Measurements from ENCODE around the gene PLXNA4. TPM values are rescaled to one million over a fixed set of nuclear protein-coding genes. Genes with fewer than 3 reads are reported as not detected.

The PLXNA4 gene
- total and polyA plus RNA-seq, 2 experiments from 2014 or later, result 1.9 to 4.8 TPM

DNA sequence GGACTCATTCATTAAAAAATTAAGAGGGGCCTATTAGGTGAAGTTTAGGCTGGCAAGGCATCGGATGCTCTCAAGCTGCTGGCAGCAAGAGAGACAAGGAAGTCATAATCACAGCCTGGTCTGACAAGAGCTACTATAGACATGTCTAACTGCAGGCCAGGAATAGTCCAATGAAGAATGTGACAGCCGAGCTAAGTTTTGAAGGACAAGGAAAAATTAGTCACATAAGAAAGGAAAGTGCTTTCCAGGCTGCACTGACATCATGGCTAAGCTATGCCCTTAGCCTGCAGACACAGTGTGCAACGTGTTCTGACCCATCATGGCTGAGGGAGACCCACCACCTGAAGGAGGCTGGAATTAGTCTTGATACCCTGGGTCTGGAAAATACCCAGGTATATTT is 281.1 kb downstream of the PLXNA4 start:
- H3K27me3 ChIP-seq, result no peaks in the 10 kb centered on the region
- no peak overlapping the region for H3K27ac ChIP-seq
- H3K4me2 ChIP-seq, result no peak overlapping the region
- 82% methylated on average over 3 of the region's 3 CpGs for WGBS (ENCODE audit: low lambda C conversion rate, missing lambda C conversion rate)
- H3K36me3 ChIP-seq (replicated peaks; ENCODE audit: insufficient read depth, low read depth), result no peaks in the 10 kb centered on the region
- no peaks in the 10 kb centered on the region for H4K20me1 ChIP-seq (ENCODE audit: insufficient read depth, poor library complexity, severe bottlenecking)
- no peaks in the 10 kb centered on the region for H3K79me2 ChIP-seq
- no peaks in the 10 kb centered on the region for H3K4me1 ChIP-seq (ENCODE audit: insufficient read depth)
- H3K9me2 ChIP-seq (replicated peaks; ENCODE audit: insufficient read depth), result no peaks in the 10 kb centered on the region
- H2AFZ ChIP-seq, result no peak overlapping the region
- no peak for DNase-seq (ENCODE audit: low spot score)
- H3K4me3 ChIP-seq, result no peak overlapping the region
- TF ChIP-seq EZH2 (IDR thresholded peaks at IDR 0.05; ENCODE audit: borderline replicate concordance) (no peak), EZH2phosphoT487 (IDR thresholded peaks at IDR 0.05; ENCODE audit: low read depth, severe bottlenecking, unreplicated experiment) (no peak)
- TF ChIP-seq, protein P1, sequence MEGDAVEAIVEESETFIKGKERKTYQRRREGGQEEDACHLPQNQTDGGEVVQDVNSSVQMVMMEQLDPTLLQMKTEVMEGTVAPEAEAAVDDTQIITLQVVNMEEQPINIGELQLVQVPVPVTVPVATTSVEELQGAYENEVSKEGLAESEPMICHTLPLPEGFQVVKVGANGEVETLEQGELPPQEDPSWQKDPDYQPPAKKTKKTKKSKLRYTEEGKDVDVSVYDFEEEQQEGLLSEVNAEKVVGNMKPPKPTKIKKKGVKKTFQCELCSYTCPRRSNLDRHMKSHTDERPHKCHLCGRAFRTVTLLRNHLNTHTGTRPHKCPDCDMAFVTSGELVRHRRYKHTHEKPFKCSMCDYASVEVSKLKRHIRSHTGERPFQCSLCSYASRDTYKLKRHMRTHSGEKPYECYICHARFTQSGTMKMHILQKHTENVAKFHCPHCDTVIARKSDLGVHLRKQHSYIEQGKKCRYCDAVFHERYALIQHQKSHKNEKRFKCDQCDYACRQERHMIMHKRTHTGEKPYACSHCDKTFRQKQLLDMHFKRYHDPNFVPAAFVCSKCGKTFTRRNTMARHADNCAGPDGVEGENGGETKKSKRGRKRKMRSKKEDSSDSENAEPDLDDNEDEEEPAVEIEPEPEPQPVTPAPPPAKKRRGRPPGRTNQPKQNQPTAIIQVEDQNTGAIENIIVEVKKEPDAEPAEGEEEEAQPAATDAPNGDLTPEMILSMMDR (IDR thresholded peaks at IDR 0.05; ENCODE audit: poor library complexity), result no peak
- no peaks in the 10 kb centered on the region for H3K9me3 ChIP-seq (ENCODE audit: low read depth)

DNA sequence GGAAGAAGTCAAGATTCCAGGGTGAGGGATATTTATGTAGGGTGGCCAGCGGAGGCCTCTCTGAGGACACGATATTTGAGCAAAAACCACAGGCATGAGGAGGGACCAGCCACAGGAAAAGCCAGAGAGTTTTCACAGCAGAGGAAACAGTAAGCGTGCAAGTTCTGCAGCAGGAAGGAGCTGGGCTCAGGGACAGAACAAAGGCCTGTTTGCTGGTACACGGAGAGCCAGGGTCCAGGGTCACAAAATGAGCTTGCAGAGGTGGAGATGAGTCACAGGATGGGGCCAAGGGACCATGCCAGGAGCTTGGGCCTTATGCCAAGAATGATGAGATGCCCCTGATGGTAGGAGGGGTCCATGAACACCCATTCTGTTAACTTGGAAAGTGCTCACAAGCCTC is 283.5 kb downstream of the PLXNA4 start:
- Histone ChIP-seq H3K4me1 (ENCODE audit: insufficient read depth) (no peaks in the 10 kb centered on the region), H2AFZ (no peak overlapping the region), H3K9me2 (replicated peaks; ENCODE audit: insufficient read depth) (no peaks in the 10 kb centered on the region), H4K20me1 (ENCODE audit: insufficient read depth, poor library complexity, severe bottlenecking) (no peaks in the 10 kb centered on the region), H3K9me3 (ENCODE audit: low read depth) (no peaks in the 10 kb centered on the region), H3K27ac (no peak overlapping the region), H3K4me2 (no peak overlapping the region), H3K27me3 (no peaks in the 10 kb centered on the region), H3K79me2 (no peaks in the 10 kb centered on the region), H3K36me3 (replicated peaks; ENCODE audit: insufficient read depth, low read depth) (no peaks in the 10 kb centered on the region), H3K4me3 (no peak overlapping the region)
- DNase-seq (ENCODE audit: low spot score), result no peak
- WGBS (ENCODE audit: low lambda C conversion rate, missing lambda C conversion rate), result 71% methylated on average over 4 of the region's 4 CpGs
- TF ChIP-seq EZH2 (IDR thresholded peaks at IDR 0.05; ENCODE audit: borderline replicate concordance) (no peak), EZH2phosphoT487 (IDR thresholded peaks at IDR 0.05; ENCODE audit: low read depth, severe bottlenecking, unreplicated experiment) (no peak)
- TF ChIP-seq, protein P1 (IDR thresholded peaks at IDR 0.05; ENCODE audit: poor library complexity), result no peak

GRCh38 chr7:132291481-132291880 is 284.8 kb downstream of the PLXNA4 start:
- TF ChIP-seq EZH2phosphoT487 (IDR thresholded peaks at IDR 0.05; ENCODE audit: low read depth, severe bottlenecking, unreplicated experiment), result no peak
- TF ChIP-seq, protein P1 (IDR thresholded peaks at IDR 0.05; ENCODE audit: poor library complexity), result no peak
- TF ChIP-seq EZH2 (IDR thresholded peaks at IDR 0.05; ENCODE audit: borderline replicate concordance), result no peak
- Histone ChIP-seq H3K9me2 (replicated peaks; ENCODE audit: insufficient read depth) (no peaks in the 10 kb centered on the region), H3K79me2 (no peaks in the 10 kb centered on the region), H3K9me3 (ENCODE audit: low read depth) (no peaks in the 10 kb centered on the region), H3K4me3 (no peak overlapping the region), H2AFZ (no peak overlapping the region), H4K20me1 (ENCODE audit: insufficient read depth, poor library complexity, severe bottlenecking) (no peaks in the 10 kb centered on the region), H3K27ac (no peak overlapping the region), H3K4me2 (no peak overlapping the region), H3K36me3 (replicated peaks; ENCODE audit: insufficient read depth, low read depth) (no peaks in the 10 kb centered on the region), H3K27me3 (no peaks in the 10 kb centered on the region), H3K4me1 (ENCODE audit: insufficient read depth) (no peaks in the 10 kb centered on the region)
- DNase-seq (ENCODE audit: low spot score), result no peak
- 93% methylated on average over 1 of the region's 1 CpG for WGBS (ENCODE audit: low lambda C conversion rate, missing lambda C conversion rate)

GRCh38 chr7:132290021-132290420 is 286.2 kb downstream of the PLXNA4 start:
- H3K79me2 ChIP-seq, result no peaks in the 10 kb centered on the region
- 80% methylated on average over 5 of the region's 5 CpGs for WGBS (ENCODE audit: low lambda C conversion rate, missing lambda C conversion rate)
- no peaks in the 10 kb centered on the region for H3K27me3 ChIP-seq
- H2AFZ ChIP-seq, result no peak overlapping the region
- no peaks in the 10 kb centered on the region for H3K4me1 ChIP-seq (ENCODE audit: insufficient read depth)
- no peak overlapping the region for H3K4me3 ChIP-seq
- no peak overlapping the region for H3K27ac ChIP-seq
- no peaks in the 10 kb centered on the region for H4K20me1 ChIP-seq (ENCODE audit: insufficient read depth, poor library complexity, severe bottlenecking)
- H3K4me2 ChIP-seq, result no peak overlapping the region
- H3K9me2 ChIP-seq (replicated peaks; ENCODE audit: insufficient read depth), result no peaks in the 10 kb centered on the region
- no peaks in the 10 kb centered on the region for H3K36me3 ChIP-seq (replicated peaks; ENCODE audit: insufficient read depth, low read depth)
- H3K9me3 ChIP-seq (ENCODE audit: low read depth), result no peaks in the 10 kb centered on the region
- TF ChIP-seq EZH2 (IDR thresholded peaks at IDR 0.05; ENCODE audit: borderline replicate concordance) (no peak), EZH2phosphoT487 (IDR thresholded peaks at IDR 0.05; ENCODE audit: low read depth, severe bottlenecking, unreplicated experiment) (no peak)
- TF ChIP-seq, protein P1 (IDR thresholded peaks at IDR 0.05; ENCODE audit: poor library complexity), result no peak
- no peak for DNase-seq (ENCODE audit: low spot score)

Measured in hepatocyte (in vitro differentiated cells).